GM19372 (cell line): ENCODE measurements around the gene MAPKAP1.
A peak's percentile ranks its signal among the peaks of the same experiment; 100 is the strongest.
"Not testable (repeated sequence)": the region's sequence is repeated elsewhere in the genome, so short reads cannot be mapped to it uniquely, and the experiment has no call there.

Experiments used
- ATAC-seq: cut with Tn5 transposase; IDR thresholded peaks from one replicate; pipeline ENCODE4 v1.9.1; 2021; ENCODE audit warnings: mild to moderate bottlenecking, low read depth, moderate library complexity; ENCODE audit not compliant: unreplicated experiment

The MAPKAP1 gene

GRCh38 chr9:125739436-125739835 lies 32.4 kb upstream of the MAPKAP1 start:
- ATAC-seq: no peak

DNA sequence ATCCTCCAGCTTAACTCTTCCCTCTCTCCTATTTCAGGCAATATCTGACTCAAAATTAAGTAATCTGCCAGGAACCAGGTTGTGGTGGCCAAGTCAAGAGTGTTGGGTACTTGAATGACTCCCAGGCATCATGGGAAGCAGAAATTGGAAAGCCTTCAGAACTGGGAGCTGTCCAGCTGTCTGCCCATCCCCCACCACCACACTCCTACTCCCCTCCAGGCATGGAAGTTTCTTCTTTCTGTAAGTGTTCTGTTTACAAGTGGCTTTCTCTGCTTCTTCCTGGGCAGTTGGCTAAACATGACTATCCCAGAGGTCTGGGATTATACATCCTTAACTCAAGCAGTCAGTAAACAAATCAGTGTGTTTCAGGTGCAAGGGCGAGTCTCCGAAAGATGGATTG lies 25.6 kb upstream of the MAPKAP1 start:
- ATAC-seq: no peak

DNA sequence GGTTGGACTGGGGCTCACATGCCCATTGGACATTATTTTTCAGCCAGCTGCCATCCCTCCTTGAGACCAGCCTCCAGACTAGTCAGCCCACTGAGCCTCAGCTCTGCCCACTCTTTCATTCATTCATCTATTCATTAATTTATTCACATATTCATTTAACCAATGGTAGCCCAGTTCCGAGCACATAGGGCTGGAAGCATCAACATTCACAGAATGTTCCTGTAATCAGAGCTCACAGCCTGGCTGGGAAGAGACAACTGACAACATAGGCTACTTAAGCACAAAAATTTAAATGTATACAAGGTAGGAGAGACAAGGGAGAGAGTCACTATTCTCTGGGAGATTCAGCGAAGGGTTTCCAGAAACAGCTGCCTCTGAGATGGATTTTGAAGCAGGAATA lies 23.2 kb upstream of the MAPKAP1 start:
- no peak for ATAC-seq

GRCh38 chr9:125726456-125727132 lies 19.6 kb upstream of the MAPKAP1 start:
- ATAC-seq: no peak

DNA sequence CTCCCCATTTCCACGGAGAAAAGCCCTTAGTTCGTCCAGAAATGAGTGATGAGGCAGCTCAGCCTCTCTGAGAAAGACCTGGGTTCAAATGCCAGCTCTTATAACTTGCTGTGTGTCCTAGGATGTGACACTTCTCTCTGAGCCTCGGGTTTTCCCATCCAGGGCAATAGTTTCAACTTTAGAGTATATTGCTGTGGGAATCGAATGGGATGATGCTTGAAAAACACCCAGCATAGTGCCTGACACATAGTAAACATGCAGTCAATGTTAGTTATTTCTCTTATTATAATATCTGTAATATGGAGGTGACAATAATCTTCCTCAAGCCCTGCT lies 430 bp upstream of the MAPKAP1 start:
- peak; percentile 20 for ATAC-seq

DNA sequence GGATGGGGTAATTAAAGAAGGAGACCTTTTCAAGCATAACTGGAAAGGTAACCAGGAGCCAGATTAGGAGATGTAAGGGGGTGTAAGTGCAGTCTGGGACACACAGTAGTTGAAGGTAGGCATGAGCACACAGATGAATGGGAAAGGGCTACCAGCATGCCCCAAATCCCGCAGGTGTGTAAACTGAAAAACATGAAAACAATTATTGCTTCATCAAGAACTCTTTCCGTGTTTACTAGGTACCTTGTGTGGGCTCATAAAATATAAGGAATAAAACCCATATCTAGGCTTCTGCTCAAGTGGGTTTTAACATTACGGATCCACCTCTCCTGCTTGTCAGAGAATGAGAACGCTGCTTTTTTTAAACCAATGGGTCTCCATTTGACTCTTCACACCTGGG lies 1.1 kb downstream of the MAPKAP1 start:
- ATAC-seq: no peak

- ATAC-seq: no peak
Observed at GRCh38 chr9:125703662-125704061, 3.3 kb downstream of the MAPKAP1 start.

GRCh38 chr9:125701351-125701750 lies 5.7 kb downstream of the MAPKAP1 start:
- no peak for ATAC-seq

DNA sequence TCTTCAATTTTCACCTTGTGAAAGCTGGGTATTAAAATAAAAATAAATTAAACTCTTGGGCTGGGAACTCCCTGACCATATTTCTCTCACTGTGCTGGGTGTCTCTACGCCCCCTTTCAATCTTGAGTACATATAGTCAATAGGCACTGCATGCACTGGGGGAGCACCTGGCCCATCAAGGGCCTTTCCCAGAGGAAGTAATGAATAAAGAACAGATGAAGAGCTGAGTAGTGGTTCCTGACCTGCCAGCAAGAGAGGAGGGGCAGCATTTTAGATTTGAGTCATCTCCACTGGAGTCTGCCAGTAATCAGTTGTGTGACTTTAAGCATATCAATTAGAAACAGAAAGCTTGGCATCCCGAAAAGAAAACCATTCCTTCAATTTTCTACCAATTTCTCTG lies 6.2 kb downstream of the MAPKAP1 start:
- ATAC-seq: peak; percentile 79

DNA sequence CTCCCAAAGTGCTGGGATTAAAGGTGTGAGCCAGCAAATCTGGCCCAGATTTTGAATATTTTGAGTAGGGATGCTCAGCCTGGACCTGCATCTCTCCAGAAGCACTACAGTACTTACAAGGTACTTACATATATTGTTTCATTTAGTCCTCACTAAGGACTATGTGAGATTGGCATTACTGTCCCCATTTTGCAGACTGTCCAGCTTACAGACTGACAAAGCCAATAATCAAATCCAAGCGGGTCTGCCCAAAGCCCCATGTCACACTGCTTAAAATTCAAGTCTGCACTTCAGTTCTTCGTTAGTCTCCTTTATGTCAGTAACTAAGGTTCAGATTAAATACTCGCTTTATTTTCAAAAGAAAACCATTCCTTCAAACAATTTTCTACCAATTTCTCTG lies 7.1 kb downstream of the MAPKAP1 start:
- ATAC-seq: no peak

DNA sequence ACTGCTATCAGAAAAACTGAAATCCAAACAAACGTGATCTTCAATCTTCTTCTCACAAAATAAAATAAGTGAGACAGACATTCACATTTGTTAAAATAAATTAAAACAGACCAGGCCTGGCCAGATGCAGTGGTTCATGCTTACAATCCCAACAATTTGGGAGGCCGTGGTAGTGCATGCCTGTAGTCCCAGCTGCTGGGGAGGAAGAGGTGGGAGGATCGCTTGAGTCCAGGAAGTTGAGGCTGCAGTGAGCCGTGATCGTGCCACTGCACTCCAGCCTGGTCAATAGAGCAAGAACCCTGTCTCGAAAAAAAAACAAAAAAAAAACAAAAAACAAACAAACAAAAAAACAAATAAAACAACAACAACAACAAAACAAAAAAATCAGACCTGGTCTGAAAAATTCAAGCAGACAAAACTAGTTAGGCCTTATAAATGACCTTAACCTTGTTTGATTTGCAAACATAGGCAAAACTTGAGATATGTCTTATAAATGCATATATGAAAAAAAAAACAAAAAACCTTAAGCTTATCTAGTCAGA lies 10.8 kb downstream of the MAPKAP1 start:
- ATAC-seq: no peak

GRCh38 chr9:125695548-125695947 lies 11.5 kb downstream of the MAPKAP1 start:
- ATAC-seq: not testable (repeated sequence)

- ATAC-seq: no peak
Observed at GRCh38 chr9:125694478-125694877, 12.5 kb downstream of the MAPKAP1 start.

DNA sequence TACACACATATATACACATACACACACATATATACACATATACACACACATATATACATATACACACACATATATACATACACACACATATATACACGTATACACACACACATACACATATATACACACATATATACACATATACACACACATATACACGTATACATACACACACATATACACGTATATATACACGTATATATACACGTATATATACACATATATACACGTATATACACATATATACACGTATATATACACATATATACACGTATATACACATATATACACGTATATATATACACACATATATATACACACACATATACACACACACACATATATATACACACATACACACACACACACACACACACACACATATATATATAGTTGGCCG lies 13.5 kb downstream of the MAPKAP1 start:
- ATAC-seq: not testable (repeated sequence)

DNA sequence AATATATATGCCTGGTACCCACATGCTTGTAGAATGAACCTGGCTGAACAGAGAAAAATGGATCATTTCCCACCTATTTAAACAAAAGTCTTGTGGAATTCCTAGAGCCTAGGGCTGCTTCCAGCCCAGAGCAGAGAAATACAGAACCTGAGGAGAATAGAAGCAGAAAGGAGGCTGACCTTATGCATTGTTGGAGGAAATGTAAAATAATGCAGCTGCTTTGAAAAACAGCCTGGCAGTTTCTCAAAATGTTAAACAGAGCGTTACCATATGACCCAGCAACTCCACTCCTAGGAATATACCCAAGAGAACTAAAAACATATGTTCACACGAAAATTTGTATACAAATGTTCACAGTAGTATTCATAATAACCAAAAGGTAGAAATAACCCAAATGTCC lies 15.1 kb downstream of the MAPKAP1 start:
- ATAC-seq: no peak

- ATAC-seq: no peak
Observed at GRCh38 chr9:125690679-125691078, 16.3 kb downstream of the MAPKAP1 start.

DNA sequence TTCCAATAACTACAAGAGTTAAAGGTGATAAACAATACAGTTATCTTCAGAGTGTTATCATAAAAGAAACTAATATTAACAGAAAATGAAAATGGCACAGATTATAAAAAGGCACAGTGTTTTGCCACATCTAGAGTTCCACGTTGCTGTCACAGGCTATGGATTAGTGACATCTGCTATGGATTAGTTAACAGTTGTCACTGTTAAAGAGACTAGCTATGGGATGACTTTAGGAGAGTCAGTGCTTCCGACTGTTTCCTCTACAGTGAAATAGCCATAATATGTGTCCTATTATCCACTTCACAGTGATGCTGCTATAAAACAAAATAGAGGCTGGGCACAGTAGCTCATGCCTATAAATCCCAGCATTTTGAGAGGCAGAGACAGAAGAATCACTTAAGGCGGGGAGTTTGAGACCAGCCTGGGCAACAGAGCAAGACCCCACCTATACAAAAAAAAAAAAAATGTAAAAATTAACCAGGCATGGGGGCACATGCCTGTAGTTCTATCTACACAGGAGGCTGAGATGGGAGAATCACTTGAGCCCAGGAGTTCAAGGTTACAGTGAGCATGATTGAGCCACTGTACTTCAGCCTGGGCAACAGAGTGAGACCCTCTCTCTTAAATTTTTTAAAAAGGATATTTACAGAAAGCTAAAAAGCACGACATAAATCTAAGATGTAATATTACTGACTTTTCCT lies 19.7 kb downstream of the MAPKAP1 start:
- no peak for ATAC-seq

GRCh38 chr9:125685167-125685566 lies 21.8 kb downstream of the MAPKAP1 start:
- ATAC-seq: no peak

- no peak for ATAC-seq
Observed at GRCh38 chr9:125683486-125683885, 23.5 kb downstream of the MAPKAP1 start.

DNA sequence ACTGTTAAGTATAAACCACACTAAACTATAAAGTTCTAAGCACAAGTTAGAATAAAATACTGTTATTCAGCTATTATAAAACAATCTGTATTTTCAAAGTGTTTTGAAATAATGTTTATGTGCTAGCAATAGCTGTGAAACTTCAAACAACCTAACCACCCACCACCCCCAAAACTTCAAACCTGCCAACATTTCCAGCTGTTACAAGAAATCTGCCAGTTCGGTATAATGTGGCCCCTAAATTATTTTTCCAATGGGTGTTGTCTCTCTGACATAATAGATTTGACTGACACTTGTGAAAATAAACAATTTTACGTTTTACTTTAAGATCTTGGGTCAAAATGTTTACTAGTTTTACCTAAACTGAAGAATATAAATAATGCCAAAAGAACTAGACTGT lies 24.7 kb downstream of the MAPKAP1 start:
- no peak for ATAC-seq

GRCh38 chr9:125681657-125682056 lies 25.4 kb downstream of the MAPKAP1 start:
- ATAC-seq: no peak

DNA sequence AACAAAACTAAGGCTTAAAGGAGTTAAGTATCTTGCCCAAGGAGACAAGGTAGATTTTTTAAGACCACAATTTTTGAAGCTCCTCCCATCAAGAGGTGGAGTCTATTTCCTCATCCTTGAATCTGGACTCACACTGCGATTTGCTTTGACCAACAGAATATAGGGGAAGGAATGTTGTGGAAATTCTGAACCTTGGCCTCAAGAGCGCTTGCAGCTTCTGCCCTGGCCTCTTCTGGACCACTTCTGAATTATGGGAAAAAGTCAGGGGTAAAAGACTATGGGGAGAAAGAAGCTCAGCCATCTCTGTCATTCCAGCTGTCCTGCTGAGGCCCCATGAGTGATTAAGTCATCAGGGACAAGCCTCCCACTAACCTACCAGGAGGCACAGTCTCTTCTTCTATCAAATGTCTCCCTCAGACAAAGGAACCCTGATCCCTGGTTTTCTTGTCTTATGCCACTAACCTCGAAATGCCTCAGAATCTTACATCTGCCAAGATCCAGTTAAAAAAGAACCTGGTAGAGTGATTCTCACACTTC lies 25.9 kb downstream of the MAPKAP1 start:
- ATAC-seq: no peak
